GM12878 (cell line): Measurements from ENCODE around the gene NEK10. TPM values are rescaled to one million over a fixed set of nuclear protein-coding genes. Genes with fewer than 3 reads are reported as not detected.

Experiments
- ATAC-seq: fragments of 200-7000 bp; cut with Tn5 transposase; 3 replicates; pipeline ENCODE4 v1.9.1; 2020; ENCODE audit warnings: mild to moderate bottlenecking, moderate library complexity
- BruUV-seq: library from RNA; stranded (reverse); fragments of 400-500 nt; replicated peaks from 2 replicates; lab custom pipeline; 2021; lab: Mats Ljungman, UMichigan
- CTCF ChIA-PET: fragments of 300-600 bp; sonication (Branson Sonifier 250); formaldehyde crosslinking; extraction: SDS; loops from one replicate; lab custom pipeline; 2021; ENCODE audit warnings: inconsistent platforms; lab: Yijun Ruan, JAX
- POLR2A ChIA-PET: fragments of 350-600 bp; formaldehyde crosslinking; extraction: SDS; loops from one replicate; lab custom pipeline; 2021; ENCODE audit warnings: inconsistent platforms; lab: Charles Lee
- RAD21 ChIA-PET: fragments of 300-600 bp; sonication (Branson Sonifier 250); formaldehyde crosslinking; loops from one replicate; lab custom pipeline; 2023; ENCODE audit warnings: antibody characterized with exemption; ENCODE audit not compliant: unreplicated experiment; lab: Charles Lee
- SMC1A ChIA-PET: fragments of 300-600 bp; sonication (Branson Sonifier 250); formaldehyde crosslinking; loops from one replicate; lab custom pipeline; 2023; ENCODE audit not compliant: unreplicated experiment, uncharacterized antibody; lab: Charles Lee
- DNase-seq: peaks from one replicate; pipeline ENCODE4 v3.0.0-alpha.2; 2011; ENCODE audit warnings: low read depth, low spot score
- FAIRE-seq: peaks from 3 replicates; lab custom pipeline; 2011; peaks lifted over from hg19 to GRCh38; lab: Jason Lieb, UNC
- H2AFZ ChIP-seq: 2 replicates; pipeline ENCODE4 v1.6.0; 2011; ENCODE audit warnings: low read depth, low read length, control low read depth; ENCODE audit not compliant: control insufficient read depth
- H3K27ac ChIP-seq: 2 replicates; pipeline ENCODE4 v1.5.1; 2011; ENCODE audit warnings: control low read depth; ENCODE audit not compliant: control insufficient read depth, insufficient read depth
- H3K27me3 ChIP-seq, 2 experiments: replicated peaks in 1 of 2; 2 replicates each; pipeline versions ENCODE4 v1.6.0 to v1.6.1; 2011; ENCODE audit warnings: low read length in 1 of 2; ENCODE audit not compliant: control insufficient read depth in 2 of 2, insufficient read depth in 2 of 2
- H3K36me3 ChIP-seq, 2 experiments: 2 replicates each; pipeline ENCODE4 v1.5.1; 2011; ENCODE audit warnings: low read length in 1 of 2; ENCODE audit not compliant: control insufficient read depth in 2 of 2, insufficient read depth in 2 of 2
- H3K4me1 ChIP-seq: 2 replicates; pipeline ENCODE4 v1.6.1; 2011; ENCODE audit warnings: mild to moderate bottlenecking, low read length, moderate library complexity, mixed read lengths; ENCODE audit not compliant: control insufficient read depth, insufficient read depth
- H3K4me2 ChIP-seq: 2 replicates; pipeline ENCODE4 v1.6.0; 2011; ENCODE audit warnings: control low read depth; ENCODE audit not compliant: control insufficient read depth, insufficient read depth
- H3K4me3 ChIP-seq: fragments of 200-600 bp; sonication (generic); 2 replicates; pipeline ENCODE4 v1.5.1; 2016
- H3K79me2 ChIP-seq: 2 replicates; pipeline ENCODE4 v1.6.0; 2011; ENCODE audit warnings: low read length; ENCODE audit not compliant: control insufficient read depth, insufficient read depth
- H3K9ac ChIP-seq: 2 replicates; pipeline ENCODE4 v1.8.0; 2011; ENCODE audit warnings: low read length, control low read depth, mixed read lengths; ENCODE audit not compliant: control insufficient read depth, insufficient read depth
- H3K9me3 ChIP-seq: replicated peaks from 3 replicates; pipeline ENCODE4 v1.5.1; 2011; ENCODE audit warnings: mild to moderate bottlenecking, low read length; ENCODE audit not compliant: control insufficient read depth, insufficient read depth
- H4K20me1 ChIP-seq: 2 replicates; pipeline ENCODE4 v1.6.0; 2011; ENCODE audit not compliant: control insufficient read depth, insufficient read depth
- BCL11A ChIP-seq: IDR thresholded peaks from 2 replicates; pipeline ENCODE4 v1.6.1; 2011; ENCODE audit warnings: low read depth, low read length
- EED ChIP-seq: sonication (generic); IDR thresholded peaks from 2 replicates; pipeline ENCODE4 v1.6.1; 2016; ENCODE audit warnings: antibody characterized with exemption, low read depth
- FOXK2 ChIP-seq: fragments of 450-650 bp; IDR thresholded peaks from 2 replicates; pipeline ENCODE4 v1.6.1; 2017; ENCODE audit warnings: mild to moderate bottlenecking, moderate library complexity
- JUND ChIP-seq: IDR thresholded peaks from 2 replicates; pipeline ENCODE4 v1.6.1; 2012; ENCODE audit warnings: low read depth, mild to moderate bottlenecking, low read length, improper control_type of control experiment, moderate library complexity
- MTA3 ChIP-seq: IDR thresholded peaks from 2 replicates; pipeline ENCODE4 v1.6.1; 2012; ENCODE audit warnings: low read length, inconsistent platforms, borderline replicate concordance
- NR2F1 ChIP-seq: fragments of 450-650 bp; conservative IDR thresholded peaks from 2 replicates; pipeline ENCODE4 v1.6.1; 2017; ENCODE audit warnings: mild to moderate bottlenecking
- PRDM15 ChIP-seq: fragments of 450-650 bp; formaldehyde crosslinking; IDR thresholded peaks from 2 replicates; pipeline ENCODE4 v1.4.0; 2020; ENCODE audit warnings: mild to moderate bottlenecking, moderate library complexity
- SIX5 ChIP-seq: IDR thresholded peaks from 2 replicates; pipeline ENCODE4 v1.6.1; 2011; ENCODE audit warnings: mild to moderate bottlenecking, low read depth, low read length, moderate library complexity; ENCODE audit not compliant: severe bottlenecking
- SKIL ChIP-seq: fragments of 450-650 bp; IDR thresholded peaks from 2 replicates; pipeline ENCODE4 v1.6.1; 2017; ENCODE audit warnings: mild to moderate bottlenecking, low read depth, inconsistent platforms; ENCODE audit not compliant: poor library complexity, severe bottlenecking
- SMARCA5 ChIP-seq: fragments of 450-650 bp; IDR thresholded peaks from 2 replicates; pipeline ENCODE4 v1.6.1; 2017; ENCODE audit warnings: mild to moderate bottlenecking
- USF2 ChIP-seq: IDR thresholded peaks from 2 replicates; pipeline ENCODE4 v1.6.1; 2011; ENCODE audit warnings: low read depth, low read length, improper control_type of control experiment, borderline replicate concordance
- YY1 ChIP-seq: IDR thresholded peaks from 2 replicates; pipeline ENCODE4 v1.6.1; 2011; ENCODE audit warnings: low read depth, mild to moderate bottlenecking, low read length
- WGBS: methylation state at CpG from one replicate; pipeline ENCODE4 v1.1.6; 2016; ENCODE audit warnings: low lambda C conversion rate; ENCODE audit not compliant: insufficient replicate concordance, insufficient coverage; ENCODE audit errors: missing lambda C conversion rate; 5-methylcytosine and 5-hydroxymethylcytosine counted together
- in situ Hi-C: fragments of 300-500 bp; cut with MboI; formaldehyde crosslinking; loops from 9 replicates; pipeline ENCODE4 v1.14.3; 2018; ENCODE audit warnings: mixed read lengths
- intact Hi-C: fragments of 100-400 bp; cut with micrococcal nuclease; formaldehyde crosslinking; loops from one replicate; pipeline ENCODE4 v1.14.2; 2022; ENCODE audit not compliant: unreplicated experiment
- polyA plus RNA-seq, 11 experiments: library from polyadenylated mRNA; depleted of rRNA in 4 of 11; unstranded in 6 of 11; stranded (reverse) in 5 of 11; fragments of >200 nt; fragmentation: Nextera tagmentation in 4 of 11; fragmentation: Illumina TruSeq in 1 of 11; extraction: Ambion mirVana in 4 of 11; extraction: Trizol in 1 of 11; gene quantifications; 1 replicate in 1 of 11; 2 replicates in 10 of 11; pipeline versions ENCODE4 v1.2.1 to v1.2.3, GENCODE V29; 2011 to 2016; ENCODE audit warnings: inconsistent platforms in 2 of 11, missing spikeins in 2 of 11, low read depth in 1 of 11
- total RNA-seq, 4 experiments: library from RNA; depleted of rRNA in 3 of 4; stranded (reverse); fragments of >200 nt in 3 of 4; fragmentation: Illumina TruSeq in 1 of 4; extraction: Trizol in 1 of 4; gene quantifications; 2 replicates each; pipeline versions ENCODE4 v1.2.1 to v1.2.3, GENCODE V29; 2013 to 2021
- TF ChIP-seq, protein P1 (sequence below): fragments of 450-650 bp; IDR thresholded peaks from 2 replicates; pipeline ENCODE4 v1.6.1; 2014; ENCODE audit warnings: mild to moderate bottlenecking

NEK10 gene
- total and polyA plus RNA-seq, 10 of the 15 experiments (the other 5 are each of a cell fraction or from before 2014, with no cell fraction given) = 0.06 to 0.40 (median 0.16) TPM; not detected in 2

DNA sequence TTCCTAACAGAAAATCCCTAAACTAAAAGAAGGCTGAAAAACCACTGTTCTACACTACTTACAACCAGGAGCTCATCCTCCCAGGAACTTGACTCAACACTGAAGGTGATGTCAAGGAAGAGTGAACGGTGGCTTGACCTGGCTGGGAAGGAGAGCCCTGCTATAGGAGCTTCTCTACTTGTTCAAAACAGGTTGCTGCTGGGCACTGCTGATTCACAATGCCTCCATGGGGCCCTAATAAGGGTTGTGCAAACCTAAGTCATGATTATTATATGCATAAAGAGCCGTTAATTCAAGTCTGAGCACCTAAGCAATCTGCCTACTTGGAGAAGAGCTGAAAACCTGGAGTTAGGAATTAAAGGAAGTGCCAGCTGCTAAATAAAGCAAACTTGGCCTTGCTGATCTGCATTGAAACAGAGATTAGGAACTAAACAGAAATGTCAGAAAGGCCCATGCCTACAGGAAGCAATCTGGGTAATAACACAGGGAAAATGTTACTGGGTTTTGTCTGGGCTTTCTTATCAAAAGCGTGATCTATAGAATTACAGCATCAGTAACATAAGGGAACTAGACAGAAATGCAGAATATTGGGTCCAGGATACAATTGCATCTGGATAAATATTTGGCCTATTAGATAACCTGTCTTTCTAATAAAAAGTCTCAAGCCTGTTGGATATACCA, 243.2 kb downstream of the NEK10 start:
- POLR2A ChIA-PET = no interaction called here
- H4K20me1 ChIP-seq = no peaks in the 10 kb centered on the region
- no peaks in the 10 kb centered on the region for H3K79me2 ChIP-seq
- no TSS peak for BruUV-seq
- H3K4me3 ChIP-seq = no peak overlapping the region
- no peak overlapping the region for H3K4me2 ChIP-seq
- no peak for TF ChIP-seq BCL11A
- TF ChIP-seq FOXK2 = no peak
- TF ChIP-seq, protein P1, sequence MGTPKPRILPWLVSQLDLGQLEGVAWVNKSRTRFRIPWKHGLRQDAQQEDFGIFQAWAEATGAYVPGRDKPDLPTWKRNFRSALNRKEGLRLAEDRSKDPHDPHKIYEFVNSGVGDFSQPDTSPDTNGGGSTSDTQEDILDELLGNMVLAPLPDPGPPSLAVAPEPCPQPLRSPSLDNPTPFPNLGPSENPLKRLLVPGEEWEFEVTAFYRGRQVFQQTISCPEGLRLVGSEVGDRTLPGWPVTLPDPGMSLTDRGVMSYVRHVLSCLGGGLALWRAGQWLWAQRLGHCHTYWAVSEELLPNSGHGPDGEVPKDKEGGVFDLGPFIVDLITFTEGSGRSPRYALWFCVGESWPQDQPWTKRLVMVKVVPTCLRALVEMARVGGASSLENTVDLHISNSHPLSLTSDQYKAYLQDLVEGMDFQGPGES = no peak
- no peak for TF ChIP-seq NR2F1
- no peak for TF ChIP-seq SIX5
- no peak for TF ChIP-seq SKIL
- TF ChIP-seq EED = no peak
- no peak for TF ChIP-seq JUND
- TF ChIP-seq YY1 = no peak
- no peak for TF ChIP-seq SMARCA5
- no peak for TF ChIP-seq USF2
- no peak for TF ChIP-seq MTA3
- no peak for TF ChIP-seq PRDM15 (CRISPR knock-in tag)
- no peak overlapping the region for H3K9ac ChIP-seq
- intact Hi-C loops (no loop called here), in situ Hi-C loops (loop anchor here (25.0 kb wide), 2 partner anchors 536 to 1211 kb away; partner anchors contain the start of genes AZI2 and ZCWPW2)
- no peaks in the 10 kb centered on the region for H3K4me1 ChIP-seq
- 0% methylated on average over 3 of the region's 3 CpGs for WGBS
- DNase-seq (no peak), ATAC-seq (no peak), FAIRE-seq (no peak)
- SMC1A ChIA-PET = no interaction called here
- H2AFZ ChIP-seq = no peak overlapping the region
- H3K36me3 ChIP-seq = no peaks in the 10 kb centered on the region
- no peak overlapping the region for H3K27ac ChIP-seq
- RAD21 ChIA-PET = no interaction called here
- H3K9me3 ChIP-seq = no peaks in the 10 kb centered on the region
- CTCF ChIA-PET = interaction anchor here (1.0 kb wide), 1 partner anchor 10 kb away, joined by 4 read pairs; no protein-coding TSS in a partner anchor
- H3K27me3 ChIP-seq = no peaks in the 10 kb centered on the region; a peak in 2 of 4 replicates
